ENCODE data around the gene SULT1C2. TPM values are rescaled to one million over a fixed set of nuclear protein-coding genes. Genes with fewer than 3 reads are reported as not detected.

Gene SULT1C2
- total and polyA plus RNA-seq, 9 of the 15 experiments (the other 6 are each of a cell fraction or from before 2014, with no cell fraction given) = 0.22 TPM; not detected in 8

DNA sequence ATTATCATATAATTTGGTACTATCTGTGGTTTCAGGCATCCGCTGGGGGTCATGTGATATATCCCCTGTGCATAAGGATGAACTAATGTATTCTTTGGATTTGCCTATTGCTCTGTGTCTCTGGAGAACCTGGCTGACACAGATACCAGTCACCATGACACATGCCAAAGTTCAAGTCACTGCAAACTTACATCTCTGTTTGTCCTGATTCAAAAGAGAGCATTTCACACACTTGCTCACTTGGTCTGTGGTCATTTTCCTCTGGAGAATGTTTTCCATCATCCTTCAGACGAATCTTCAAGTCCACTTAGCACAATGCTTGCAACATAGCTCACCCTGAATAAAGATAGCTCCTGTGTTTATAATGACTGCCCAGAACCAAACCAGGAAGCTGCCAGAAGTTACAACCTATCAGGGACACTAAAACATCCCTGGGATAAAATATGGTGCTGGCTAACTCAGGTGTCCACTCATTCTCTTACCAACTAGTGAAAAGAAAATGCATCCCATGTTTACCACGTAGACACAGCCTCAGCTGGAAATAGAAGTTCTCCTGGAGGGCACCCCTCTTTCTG, 30.9 kb upstream of the SULT1C2 start:
- no peaks in the 10 kb centered on the region for H3K36me3 ChIP-seq (ENCODE audit: control insufficient read depth, insufficient read depth, low read length)
- no peaks in the 10 kb centered on the region for H3K79me2 ChIP-seq (ENCODE audit: control insufficient read depth, insufficient read depth, low read length)
- ChIA-PET POLR2A (interaction anchor here (1.1 kb wide), 1 partner anchor 9 kb away, joined by 3 read pairs; no protein-coding TSS in a partner anchor), CTCF (ENCODE audit: low intra/inter-chr PET ratio) (no interaction called here)
- ATAC-seq (no peak), FAIRE-seq (no peak), DNase-seq (ENCODE audit: extremely low read depth in 1 of 4, low spot score in 3 of 4) (no peak)
- H2AFZ ChIP-seq (ENCODE audit: low read depth, low read length) = no peak overlapping the region
- intact Hi-C loops (cut with micrococcal nuclease) (no loop called here), in situ Hi-C loops (cut with MboI) (no loop called here)
- H3K9me1 ChIP-seq (ENCODE audit: control insufficient read depth, insufficient read depth, low read length) = no peaks in the 10 kb centered on the region
- 0% methylated on average over 3 of the region's 3 CpGs for WGBS (ENCODE audit: insufficient coverage, low coverage, missing lambda C conversion rate)
- H4K20me1 ChIP-seq (replicated peaks; ENCODE audit: control insufficient read depth, insufficient read depth, low read length) = no peaks in the 10 kb centered on the region
- BruUV-seq (replicated peaks) = no TSS peak
- TF ChIP-seq, protein P1, sequence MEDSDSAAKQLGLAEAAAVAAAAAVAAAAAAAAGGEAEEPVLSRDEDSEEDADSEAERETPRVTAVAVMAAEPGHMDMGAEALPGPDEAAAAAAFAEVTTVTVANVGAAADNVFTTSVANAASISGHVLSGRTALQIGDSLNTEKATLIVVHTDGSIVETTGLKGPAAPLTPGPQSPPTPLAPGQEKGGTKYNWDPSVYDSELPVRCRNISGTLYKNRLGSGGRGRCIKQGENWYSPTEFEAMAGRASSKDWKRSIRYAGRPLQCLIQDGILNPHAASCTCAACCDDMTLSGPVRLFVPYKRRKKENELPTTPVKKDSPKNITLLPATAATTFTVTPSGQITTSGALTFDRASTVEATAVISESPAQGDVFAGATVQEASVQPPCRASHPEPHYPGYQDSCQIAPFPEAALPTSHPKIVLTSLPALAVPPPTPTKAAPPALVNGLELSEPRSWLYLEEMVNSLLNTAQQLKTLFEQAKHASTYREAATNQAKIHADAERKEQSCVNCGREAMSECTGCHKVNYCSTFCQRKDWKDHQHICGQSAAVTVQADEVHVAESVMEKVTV (CRISPR knock-in tag; IDR thresholded peaks at IDR 0.05) = no peak
- TF ChIP-seq XRCC5 (IDR thresholded peaks at IDR 0.05; ENCODE audit: low read depth, low read length) (no peak), SNRNP70 (optimal IDR thresholded peaks at IDR 0.05; ENCODE audit: low read depth, low read length) (no peak), TFE3 (CRISPR knock-in tag; IDR thresholded peaks at IDR 0.05) (0 out of 2 replicates have a peak, but pooled peaks have one; percentile 18), CHD4 (IDR thresholded peaks at IDR 0.05; ENCODE audit: insufficient read depth, insufficient replicate concordance, low read depth, low read length, poor library complexity, severe bottlenecking) (no peak), GATA2 (CRISPR knock-in tag; IDR thresholded peaks at IDR 0.05) (no peak), ZNF354B (CRISPR knock-in tag; IDR thresholded peaks at IDR 0.05) (no peak)
- TF ChIP-seq, protein P2, sequence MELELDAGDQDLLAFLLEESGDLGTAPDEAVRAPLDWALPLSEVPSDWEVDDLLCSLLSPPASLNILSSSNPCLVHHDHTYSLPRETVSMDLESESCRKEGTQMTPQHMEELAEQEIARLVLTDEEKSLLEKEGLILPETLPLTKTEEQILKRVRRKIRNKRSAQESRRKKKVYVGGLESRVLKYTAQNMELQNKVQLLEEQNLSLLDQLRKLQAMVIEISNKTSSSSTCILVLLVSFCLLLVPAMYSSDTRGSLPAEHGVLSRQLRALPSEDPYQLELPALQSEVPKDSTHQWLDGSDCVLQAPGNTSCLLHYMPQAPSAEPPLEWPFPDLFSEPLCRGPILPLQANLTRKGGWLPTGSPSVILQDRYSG (tag; conservative IDR thresholded peaks at IDR 0.05; ENCODE audit: low read depth) = no peak
- no peaks in the 10 kb centered on the region for H3K27me3 ChIP-seq (ENCODE audit: control insufficient read depth in 2 of 2, insufficient read depth in 2 of 2, low read length in 2 of 2)
- H3K9me3 ChIP-seq (replicated peaks; ENCODE audit: control insufficient read depth, insufficient read depth, low read depth, low read length) = no peaks in the 10 kb centered on the region
- no peak overlapping the region for H3K4me3 ChIP-seq
- no peak overlapping the region for H3K4me2 ChIP-seq (ENCODE audit: insufficient read depth, low read length)
- H3K9ac ChIP-seq (ENCODE audit: insufficient read depth in 1 of 2, low read depth in 2 of 2, low read length in 2 of 2) = no peak overlapping the region
- no peaks in the 10 kb centered on the region for H3K4me1 ChIP-seq (replicated peaks in 1 of 2; ENCODE audit: control insufficient read depth in 2 of 2, insufficient read depth in 2 of 2, low read length in 2 of 2)
- H3K27ac ChIP-seq (ENCODE audit: extremely low read depth, low read depth, low read length) = no peak overlapping the region
